Left lobe of liver (tissue), 2 donors: ENCODE results near the gene CTR9. TPM values are rescaled to one million over a fixed set of nuclear protein-coding genes. Genes with fewer than 3 reads are reported as not detected.
A peak's percentile ranks its signal among the peaks of the same experiment; 100 is the strongest.

Experiments
- ATAC-seq: fragments of 200-7000 bp; cut with Tn5 transposase; one replicate; pipeline ENCODE4 v1.9.1; 2020; ENCODE audit warnings: mild to moderate bottlenecking, moderate library complexity
- DNase-seq: peaks from one replicate; pipeline ENCODE4 v3.0.0-alpha.2; 2020; ENCODE audit warnings: low spot score
- total RNA-seq: library from RNA; stranded (reverse); gene quantifications from one replicate; pipeline ENCODE4 v1.2.1, GENCODE V29; 2021
- donor health status: DM: no; HTN: no; CAD: no; lungs with moderate emphysema.
- donor health status: DM: no; HTN: yes; CAD: no.

CTR9 gene
- total RNA-seq, 1 donor from 2014 or later = 16.1 TPM

DNA sequence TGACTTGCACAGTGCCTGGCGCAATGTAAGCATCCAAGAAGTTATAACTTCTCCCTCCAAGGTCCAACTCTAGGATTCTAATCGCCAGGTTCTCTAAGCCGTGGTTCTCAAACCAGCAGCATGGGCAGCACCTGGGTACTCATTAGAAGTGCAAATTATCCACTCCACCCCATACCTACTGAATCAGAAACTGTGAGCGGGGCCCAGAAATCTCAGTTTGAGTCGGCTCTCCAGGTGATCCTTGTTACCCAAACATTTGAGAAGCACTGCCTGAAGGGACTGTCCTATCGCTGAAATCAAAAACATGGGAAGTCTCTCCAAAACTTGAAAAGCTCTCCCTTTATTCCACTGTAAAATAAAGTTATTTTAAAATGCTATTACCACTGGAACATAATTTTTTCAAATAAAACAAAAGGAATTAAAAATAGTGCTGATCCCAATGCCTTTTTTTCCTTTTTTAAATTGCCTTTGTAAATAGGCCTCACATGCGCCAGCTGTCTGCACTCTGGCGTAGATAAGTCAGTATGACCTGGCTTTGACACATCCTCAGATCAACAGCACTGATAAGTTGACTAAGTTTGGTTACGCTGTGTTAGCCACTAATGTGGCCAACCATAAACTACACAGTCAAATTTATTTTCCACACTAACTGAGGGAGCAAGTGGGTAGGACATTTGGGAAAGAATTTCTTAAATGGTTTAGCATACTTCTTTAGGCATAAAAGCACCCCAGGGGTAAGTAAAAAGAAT is 8.4 kb upstream of the CTR9 start:
- ATAC-seq (no peak), DNase-seq (no peak)

DNA sequence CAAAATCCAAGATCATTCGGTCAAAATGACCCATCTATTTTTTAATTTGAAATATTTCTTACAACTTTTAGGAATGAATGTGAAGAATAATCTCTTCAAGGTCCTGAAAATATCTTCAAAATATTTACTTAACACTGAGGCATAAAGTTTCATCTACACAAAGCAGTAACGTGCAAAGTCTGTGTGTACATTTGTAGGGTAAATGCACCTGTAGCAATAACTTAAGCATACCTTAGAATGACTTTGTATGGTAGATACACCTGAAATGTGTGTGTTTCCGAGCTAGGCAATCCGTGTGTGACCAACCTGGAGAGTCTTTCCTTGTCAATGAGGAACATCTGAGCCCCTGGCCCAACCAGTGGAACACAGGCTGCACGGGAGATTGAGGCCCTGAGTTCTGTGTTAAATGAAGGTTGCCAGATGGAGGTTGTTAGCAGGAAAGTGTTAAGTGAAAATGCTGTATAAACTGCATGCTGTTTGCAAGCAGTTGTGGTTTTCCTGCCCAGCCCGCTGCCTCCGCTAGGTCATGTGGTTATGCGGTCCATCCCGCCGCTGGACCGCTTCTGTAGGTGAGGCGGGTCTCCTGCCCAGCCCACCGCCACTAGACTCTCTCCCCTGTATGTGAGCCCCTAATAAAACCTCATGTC is 7.6 kb upstream of the CTR9 start:
- ATAC-seq (no peak), DNase-seq (no peak)

GRCh38 chr11:10744206-10744605 is 6.8 kb upstream of the CTR9 start:
- ATAC-seq = no peak
- no peak for DNase-seq

DNA sequence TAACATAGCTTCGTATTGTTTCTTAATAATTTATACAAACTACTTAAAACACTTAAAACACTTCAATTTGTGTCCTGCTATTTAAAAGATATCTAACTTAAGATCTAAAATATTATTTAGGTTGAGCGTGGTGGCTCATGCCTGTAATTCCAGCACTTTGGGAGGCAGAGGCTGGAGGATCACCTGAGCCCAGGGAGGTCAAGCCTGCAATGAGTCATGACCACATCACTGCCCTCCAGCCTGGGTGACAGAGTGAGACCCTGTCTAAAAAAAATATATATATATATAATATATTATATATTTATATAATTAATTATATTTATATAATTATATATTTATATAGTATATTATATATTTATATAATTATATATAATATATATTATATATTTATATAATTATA is 4.2 kb upstream of the CTR9 start:
- no peak for ATAC-seq

GRCh38 chr11:10747733-10748132 is 3.3 kb upstream of the CTR9 start:
- no peak for ATAC-seq
- DNase-seq = no peak

More for the DNA sequence above, 4.2 kb upstream of the CTR9 start:
- no peak for DNase-seq

GRCh38 chr11:10749476-10749875 is 1.6 kb upstream of the CTR9 start:
- no peak for ATAC-seq
- DNase-seq = no peak

DNA sequence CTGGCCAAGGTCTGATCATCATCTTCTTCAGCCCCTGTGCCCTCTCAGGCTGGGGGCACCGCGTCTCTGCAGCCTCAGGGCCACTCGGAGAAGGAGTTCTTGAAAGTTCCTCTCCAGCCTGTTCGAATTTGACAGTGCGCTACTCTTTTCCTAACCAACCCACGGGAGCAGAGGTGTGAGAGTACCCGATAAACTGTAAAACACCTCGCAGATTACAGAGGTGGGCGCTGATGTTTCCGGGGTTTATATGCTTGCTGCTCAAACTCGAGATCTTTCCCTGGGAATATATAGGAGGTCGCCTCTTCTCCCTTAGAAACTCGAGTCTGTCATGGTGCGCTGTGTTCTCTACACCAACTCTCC is 515 bp downstream of the CTR9 start:
- no peak for DNase-seq
- peak; percentile 26 for ATAC-seq

DNA sequence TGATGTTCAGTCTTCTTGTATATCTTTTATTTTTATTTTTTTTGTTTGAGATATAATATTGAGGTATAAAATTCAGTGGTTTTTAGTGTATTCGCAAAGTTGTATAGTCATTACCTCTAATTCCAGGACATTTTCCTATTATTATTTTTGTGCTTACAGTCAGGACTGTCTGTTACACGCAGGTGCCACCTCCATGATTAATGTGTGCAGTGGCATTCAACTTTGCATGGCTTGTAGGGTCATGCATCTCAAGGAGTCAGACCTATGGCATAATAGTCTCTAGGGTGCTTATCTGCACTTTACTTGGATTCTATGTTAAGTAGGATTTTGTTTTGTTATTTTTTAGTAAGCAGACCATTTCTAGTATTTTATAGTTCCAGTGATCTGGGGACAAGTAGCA is 1.0 kb downstream of the CTR9 start:
- DNase-seq (no peak), ATAC-seq (no peak)

GRCh38 chr11:10752486-10752885 is 1.4 kb downstream of the CTR9 start:
- no peak for DNase-seq
- ATAC-seq = no peak

DNA sequence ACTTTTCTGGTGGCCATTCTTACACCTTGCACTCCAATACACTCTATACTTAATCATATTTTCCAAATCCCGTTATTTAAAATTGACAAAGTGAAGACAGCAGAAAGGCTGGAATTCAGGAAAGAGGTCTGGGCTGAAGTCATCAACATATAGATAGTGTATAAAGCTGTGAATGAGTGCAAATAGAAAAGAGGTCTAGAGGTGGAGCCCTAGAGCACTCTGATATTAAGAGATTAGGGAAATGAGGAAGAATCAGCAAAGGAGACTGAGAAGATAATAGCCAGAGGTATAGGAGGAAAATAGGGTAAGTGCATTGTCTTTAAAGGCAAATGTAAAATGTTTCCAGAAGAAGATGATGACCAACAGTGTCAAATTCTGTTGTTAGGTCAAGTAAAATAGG is 7.9 kb downstream of the CTR9 start:
- DNase-seq = no peak
- no peak for ATAC-seq

GRCh38 chr11:10761085-10761698 is 10.1 kb downstream of the CTR9 start:
- DNase-seq (no peak), ATAC-seq (no peak)

DNA sequence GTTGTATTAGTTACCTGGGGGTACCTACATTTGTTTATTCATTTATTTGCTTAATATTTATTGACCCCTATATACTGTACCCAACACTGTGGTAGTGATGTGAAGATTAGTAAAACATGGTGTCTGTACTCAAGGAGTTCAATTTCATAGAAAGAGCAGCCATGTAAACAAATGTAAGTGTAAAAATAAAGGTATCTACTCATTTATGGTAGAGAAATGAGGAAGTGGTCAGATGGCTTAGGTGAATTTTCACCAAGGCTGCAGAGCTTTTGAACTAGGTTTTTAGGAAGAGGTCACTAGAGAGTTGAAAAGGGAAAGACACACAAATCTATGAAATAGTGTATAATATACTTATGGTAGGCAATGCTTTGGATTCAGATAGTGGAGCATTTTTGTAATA is 11.1 kb downstream of the CTR9 start:
- no peak for DNase-seq
- ATAC-seq = no peak

GRCh38 chr11:10762913-10763421 is 11.9 kb downstream of the CTR9 start:
- DNase-seq (no peak), ATAC-seq (no peak)

DNA sequence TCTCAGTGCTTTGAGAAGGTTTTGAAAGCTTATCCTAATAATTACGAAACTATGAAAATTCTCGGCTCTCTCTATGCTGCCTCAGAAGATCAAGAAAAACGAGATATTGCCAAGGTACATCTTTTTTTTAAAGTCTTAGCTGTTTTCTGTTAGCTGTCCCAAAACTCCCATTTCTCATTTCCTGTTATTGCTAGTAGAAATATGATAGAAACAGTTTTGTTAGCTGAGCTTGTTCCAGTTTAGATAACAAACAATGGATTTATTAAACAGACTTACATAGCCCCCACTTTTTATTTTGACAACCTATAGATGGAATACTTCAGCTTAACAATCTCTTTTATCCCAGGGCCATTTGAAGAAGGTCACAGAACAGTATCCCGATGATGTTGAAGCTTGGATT is 12.7 kb downstream of the CTR9 start:
- DNase-seq = no peak
- ATAC-seq = no peak

- no peak for ATAC-seq
- DNase-seq = no peak
These were observed 13.4 kb downstream of the CTR9 start for GRCh38 chr11:10764412-10764811.

DNA sequence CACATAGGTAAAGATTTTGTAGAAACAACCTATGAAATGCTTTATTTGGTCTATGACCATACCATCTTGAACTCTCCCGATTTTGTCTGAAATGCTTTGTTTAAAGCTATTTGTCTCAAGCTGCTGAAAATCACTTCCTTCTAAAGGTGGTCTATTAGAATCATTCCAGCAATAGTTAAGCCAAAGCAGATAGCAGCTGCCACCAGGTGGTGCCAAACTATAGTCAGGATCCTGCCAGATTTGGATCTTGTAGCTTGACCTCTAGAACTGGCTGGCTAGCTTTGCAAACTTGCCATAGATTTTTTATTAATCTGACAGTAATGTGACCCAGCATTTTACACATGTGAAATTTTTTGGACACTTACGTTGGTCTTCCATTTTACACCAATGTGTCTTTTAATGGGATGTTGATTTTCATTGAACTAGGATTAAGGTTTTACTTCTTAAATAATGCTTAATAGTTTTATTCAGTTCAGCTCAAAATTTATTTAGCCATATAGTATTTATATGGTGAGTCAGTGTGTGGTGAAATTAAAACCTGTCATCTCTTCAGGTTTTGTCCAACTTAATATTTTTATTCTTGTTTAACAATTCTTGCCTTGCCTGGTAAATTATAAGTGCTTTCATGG is 19.7 kb downstream of the CTR9 start:
- ATAC-seq (peak; percentile 93), DNase-seq (peak; percentile 57)

DNA sequence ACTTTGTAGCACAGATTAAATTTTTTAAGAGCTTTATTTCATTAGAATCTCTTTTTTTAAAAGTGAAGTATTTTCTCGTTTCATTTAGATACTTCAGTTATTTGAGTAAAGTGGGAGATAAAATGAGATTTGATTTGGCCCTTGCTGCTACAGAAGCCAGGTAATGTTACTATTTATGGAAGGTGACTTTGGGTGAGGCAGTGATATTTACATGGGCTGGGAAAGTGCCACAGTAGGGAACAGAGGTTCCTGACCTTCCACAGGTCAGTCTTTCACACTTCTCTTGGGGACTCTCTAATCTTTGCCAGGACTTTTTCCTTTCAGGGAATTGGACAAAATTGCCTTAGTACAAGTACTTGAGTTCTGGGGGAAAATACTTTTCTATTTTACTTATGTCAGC is 20.4 kb downstream of the CTR9 start:
- ATAC-seq (peak; percentile 93), DNase-seq (peak; percentile 54)

DNA sequence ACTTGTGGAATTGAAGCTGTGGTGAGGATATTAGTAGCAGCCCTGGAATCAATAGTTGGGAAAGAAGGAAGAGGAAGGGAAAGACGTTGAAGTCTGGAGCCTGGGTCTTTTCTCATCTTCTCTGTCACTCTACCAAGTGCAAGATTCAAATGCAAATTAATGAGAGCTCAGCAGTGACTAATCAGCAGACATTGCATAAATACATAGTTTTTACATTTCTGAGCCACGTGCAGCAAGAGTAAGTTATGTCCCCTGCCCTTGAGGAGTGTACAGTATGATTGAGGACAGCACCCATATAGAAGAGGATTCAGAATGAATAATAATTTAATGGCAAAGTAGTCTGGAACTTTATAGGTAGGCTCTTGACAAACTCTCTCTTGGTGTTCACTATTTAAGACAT is 23.8 kb downstream of the CTR9 start:
- DNase-seq (no peak), ATAC-seq (no peak)

DNA sequence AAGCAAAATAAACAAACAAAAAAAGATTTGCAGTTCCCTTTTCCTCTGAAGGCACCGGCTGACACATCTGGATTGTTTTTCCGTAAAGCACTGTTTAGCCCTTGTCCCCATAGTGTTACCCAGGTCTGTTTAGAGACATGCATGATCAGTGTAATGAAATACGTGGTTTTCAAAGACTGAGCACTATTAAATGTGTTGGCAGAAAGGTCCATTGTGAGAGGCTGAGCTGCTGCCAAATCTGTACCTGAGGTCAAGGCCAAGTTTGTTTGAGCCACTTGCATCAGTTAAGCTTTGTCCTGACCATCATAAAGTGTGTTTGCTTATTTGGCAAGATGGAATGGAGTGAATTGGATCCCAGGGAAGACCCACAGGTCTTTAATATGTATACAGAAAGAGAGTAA is 26.3 kb downstream of the CTR9 start:
- DNase-seq (no peak), ATAC-seq (peak; percentile 73)

- ATAC-seq = peak; percentile 40
- no peak for DNase-seq
These were observed 26.8 kb downstream of the CTR9 start for GRCh38 chr11:10777806-10778205.

GRCh38 chr11:10778217-10778970 is 27.3 kb downstream of the CTR9 start:
- ATAC-seq (no peak), DNase-seq (no peak)
